ENCODE measurements around the gene SLC5A10. TPM values are rescaled to one million over a fixed set of nuclear protein-coding genes. Genes with fewer than 3 reads are reported as not detected.
"Not testable (repeated sequence)": the region's sequence is repeated elsewhere in the genome, so short reads cannot be mapped to it uniquely, and the experiment has no call there.

SLC5A10 gene
- total RNA-seq, 4 donors from 2014 or later, result not detected

GRCh38 chr17:18920911-18921441 lies 31.0 kb upstream of the SLC5A10 start:
- intact Hi-C loops (cut with DNase I; ENCODE audit: low total_unique reads) (no loop called here), in situ Hi-C loops (cut with MboI; ENCODE audit: low pct_ligation_motif_present in 1 of 4, low pct_unique_long_range_greater_than_20kb in 1 of 4, low sequenced_read_pairs in 3 of 4) (no loop called here)
- Histone ChIP-seq H3K4me3 (no peak overlapping the region), H3K27me3 (no peaks in the 10 kb centered on the region), H3K4me1 (peaks cover 23 to 41% (median 32%) of the 10 kb centered on the region in 4 donors), H3K36me3 (peaks cover 0 to 6% (median 0%) of the 10 kb centered on the region in 4 donors), H3K9me3 (no peaks in the 10 kb centered on the region), H3K27ac (peak overlapping the region; percentile 36 to 77 (median 66))
- no peak for TF ChIP-seq CTCF (IDR thresholded peaks at IDR 0.05)
- no peak for TF ChIP-seq EP300 (IDR thresholded peaks at IDR 0.05; ENCODE audit: low read depth)
- TF ChIP-seq POLR2A (IDR thresholded peaks at IDR 0.05), result no peak
- no peak for TF ChIP-seq POLR2AphosphoS5 (IDR thresholded peaks at IDR 0.05)
- DNase-seq, result peak; percentile 15
- WGBS, 2 donors (ENCODE audit: low coverage in 1 of 2), result 10 to 22% methylated on average over 4 to 6 of the region's 6 CpGs

- no peaks in the 10 kb centered on the region for H3K27me3 ChIP-seq
- WGBS, 2 donors (ENCODE audit: low coverage in 1 of 2), result 52 to 66% methylated on average over 2 of the region's 2 CpGs
- no peak for DNase-seq
- peaks cover 0 to 2% (median 0%) of the 10 kb centered on the region in 4 donors for H3K36me3 ChIP-seq
- in situ Hi-C loops (cut with MboI; ENCODE audit: low pct_ligation_motif_present in 1 of 4, low pct_unique_long_range_greater_than_20kb in 1 of 4, low sequenced_read_pairs in 3 of 4) (no loop called here), intact Hi-C loops (cut with DNase I; ENCODE audit: low total_unique reads) (no loop called here)
- peak overlapping the region; percentile 36 to 77 (median 66) for H3K27ac ChIP-seq
- H3K9me3 ChIP-seq, result no peaks in the 10 kb centered on the region
- TF ChIP-seq EP300 (IDR thresholded peaks at IDR 0.05; ENCODE audit: low read depth) (no peak), POLR2A (IDR thresholded peaks at IDR 0.05) (no peak), POLR2AphosphoS5 (IDR thresholded peaks at IDR 0.05) (no peak), CTCF (IDR thresholded peaks at IDR 0.05) (no peak)
- H3K4me1 ChIP-seq, result peaks cover 23 to 41% (median 32%) of the 10 kb centered on the region in 4 donors
- H3K4me3 ChIP-seq, result no peak overlapping the region
Observed at GRCh38 chr17:18921485-18921884, 30.5 kb upstream of the SLC5A10 start.

- Histone ChIP-seq H3K4me1 (peaks cover 23 to 41% (median 32%) of the 10 kb centered on the region in 4 donors), H3K9me3 (no peaks in the 10 kb centered on the region), H3K27ac (peak overlapping the region; percentile 36 to 77 (median 66)), H3K36me3 (no peaks in the 10 kb centered on the region), H3K4me3 (no peak overlapping the region), H3K27me3 (no peaks in the 10 kb centered on the region)
- peak; percentile 28 for DNase-seq
- in situ Hi-C loops (cut with MboI; ENCODE audit: low pct_ligation_motif_present in 1 of 4, low pct_unique_long_range_greater_than_20kb in 1 of 4, low sequenced_read_pairs in 3 of 4), result no loop called here
- TF ChIP-seq CTCF (IDR thresholded peaks at IDR 0.05) (no peak), EP300 (IDR thresholded peaks at IDR 0.05; ENCODE audit: low read depth) (no peak), POLR2AphosphoS5 (IDR thresholded peaks at IDR 0.05) (peak in 2 of 3 donors; percentile 32 to 35)
- WGBS, 2 donors (ENCODE audit: low coverage in 1 of 2), result 22 to 32% methylated on average over 4 of the region's 4 CpGs
- intact Hi-C loops (cut with DNase I; ENCODE audit: low total_unique reads), result no loop called here
Observed at GRCh38 chr17:18921912-18922451, 30.0 kb upstream of the SLC5A10 start.

- H3K4me3 ChIP-seq; in situ Hi-C loops (cut with MboI; ENCODE audit: low pct_ligation_motif_present in 1 of 4, low pct_unique_long_range_greater_than_20kb in 1 of 4, low sequenced_read_pairs in 3 of 4); intact Hi-C loops (cut with DNase I; ENCODE audit: low total_unique reads); H3K27me3 ChIP-seq; H3K9me3 ChIP-seq; H3K36me3 ChIP-seq; DNase-seq: not testable (repeated sequence)
- Histone ChIP-seq H3K4me1 (peaks cover 23 to 41% (median 32%) of the 10 kb centered on the region in 4 donors), H3K27ac (peak overlapping the region; percentile 36 to 77 (median 66))
- 68 to 85% methylated on average over 3 to 7 of the region's 7 CpGs for WGBS, 2 donors (ENCODE audit: low coverage in 1 of 2)
Observed at GRCh38 chr17:18922596-18922995, 29.4 kb upstream of the SLC5A10 start.

Measured in transverse colon (tissue), 4 donors.